OCI-LY7 (cell line): ENCODE results near the gene MEGF6. TPM values are rescaled to one million over a fixed set of nuclear protein-coding genes. Genes with fewer than 3 reads are reported as not detected.

Experiments used
- BruUV-seq: library from RNA; stranded (reverse); fragments of 400-500 nt; replicated peaks from 2 replicates; lab custom pipeline; 2021; lab: Mats Ljungman, UMichigan
- CTCF ChIA-PET: fragments of 300-600 bp; sonication (Branson Sonifier 250); formaldehyde crosslinking; loops from one replicate; lab custom pipeline; 2022; ENCODE audit warnings: antibody characterized with exemption; ENCODE audit not compliant: unreplicated experiment; lab: Charles Lee
- POLR2A ChIA-PET: fragments of 300-600 bp; sonication (Branson Sonifier 250); formaldehyde crosslinking; loops from one replicate; lab custom pipeline; 2022; ENCODE audit warnings: antibody characterized with exemption; lab: Charles Lee
- DNase-seq: peaks from one replicate; pipeline ENCODE4 v3.0.0-alpha.2; 2015; ENCODE audit warnings: low spot score
- H2AFZ ChIP-seq: fragments of 200-600 bp; sonication (generic), shearing (Covaris generic); 2 replicates; pipeline ENCODE4 v1.6.1; 2014; ENCODE audit warnings: mild to moderate bottlenecking, antibody characterized with exemption, low read length, moderate library complexity
- H3K27ac ChIP-seq: fragments of 200-600 bp; sonication (generic); 2 replicates; pipeline ENCODE4 v1.5.1; 2014; ENCODE audit warnings: mixed run types, low read depth, mild to moderate bottlenecking, moderate library complexity, low read length, inconsistent platforms; ENCODE audit not compliant: poor library complexity, severe bottlenecking
- H3K36me3 ChIP-seq: fragments of 200-600 bp; sonication (generic); 2 replicates; pipeline ENCODE4 v1.6.1; 2014; ENCODE audit warnings: mild to moderate bottlenecking, antibody characterized with exemption, low read length, moderate library complexity, mixed read lengths; ENCODE audit not compliant: insufficient read depth
- H3K4me1 ChIP-seq: fragments of 200-600 bp; sonication (generic); 2 replicates; pipeline ENCODE4 v1.5.1; 2014; ENCODE audit warnings: mild to moderate bottlenecking, low read length; ENCODE audit not compliant: insufficient read depth, poor library complexity, severe bottlenecking
- H3K4me2 ChIP-seq: fragments of 200-600 bp; sonication (generic); 2 replicates; pipeline ENCODE4 v1.6.1; 2014; ENCODE audit warnings: mild to moderate bottlenecking, low read length
- H3K4me3 ChIP-seq: fragments of 200-600 bp; sonication (generic); 2 replicates; pipeline ENCODE4 v1.5.1; 2014; ENCODE audit warnings: mild to moderate bottlenecking, low read depth, low read length; ENCODE audit not compliant: poor library complexity, severe bottlenecking
- H3K79me2 ChIP-seq: fragments of 200-600 bp; sonication (generic); 2 replicates; pipeline ENCODE4 v1.6.1; 2016; ENCODE audit warnings: low read depth, mild to moderate bottlenecking, low read length, moderate library complexity, mixed read lengths; ENCODE audit not compliant: insufficient read depth
- H3K9me2 ChIP-seq: fragments of 200-600 bp; sonication (generic); 2 replicates; pipeline ENCODE4 v1.6.1; 2016; ENCODE audit warnings: mild to moderate bottlenecking, low read length, mixed read lengths; ENCODE audit not compliant: insufficient read depth
- H3K9me3 ChIP-seq: fragments of 200-600 bp; sonication (generic); 2 replicates; pipeline ENCODE4 v1.6.1; 2014; ENCODE audit warnings: mild to moderate bottlenecking, mixed run types, low read length, mixed read lengths
- H4K20me1 ChIP-seq: fragments of 200-600 bp; sonication (generic); 2 replicates; pipeline ENCODE4 v1.6.1; 2014; ENCODE audit warnings: mild to moderate bottlenecking, antibody characterized with exemption, low read length, moderate library complexity, mixed read lengths; ENCODE audit not compliant: insufficient read depth
- CTCF ChIP-seq: fragments of 200-600 bp; sonication (generic); conservative IDR thresholded peaks from 2 replicates; pipeline ENCODE4 v1.5.1; 2014; ENCODE audit warnings: mild to moderate bottlenecking, antibody characterized with exemption, low read length, moderate library complexity, mixed read lengths
- EZH2phosphoT487 ChIP-seq: fragments of 200-600 bp; sonication (generic); IDR thresholded peaks from 2 replicates; pipeline ENCODE4 v1.6.1; 2018; ENCODE audit warnings: low read depth, borderline replicate concordance, mild to moderate bottlenecking, mixed run types, antibody characterized with exemption, low read length, moderate library complexity, mixed read lengths
- intact Hi-C: fragments of 100-400 bp; cut with micrococcal nuclease; formaldehyde crosslinking; loops from one replicate; pipeline ENCODE4 v1.10.0; 2022; ENCODE audit not compliant: unreplicated experiment
- total RNA-seq, 2 experiments: library from RNA; depleted of rRNA in 1 of 2; stranded (reverse); fragments of >200 nt in 1 of 2; shearing (Covaris generic) in 1 of 2; gene quantifications; 2 replicates each; pipeline ENCODE4 v1.2.3, GENCODE V29; 2014 to 2022

Gene MEGF6
- total RNA-seq, 2 experiments from 2014 or later: 0.15 to 0.32 TPM

GRCh38 chr1:3632716-3633343 lies 21.5 kb upstream of the MEGF6 start:
- intact Hi-C loops: no loop called here
- H3K79me2 ChIP-seq: no peaks in the 10 kb centered on the region
- BruUV-seq: no TSS peak
- H3K4me2 ChIP-seq: no peak overlapping the region
- H3K4me1 ChIP-seq: no peaks in the 10 kb centered on the region
- no peak overlapping the region for H2AFZ ChIP-seq
- no peaks in the 10 kb centered on the region for H3K9me3 ChIP-seq
- no peaks in the 10 kb centered on the region for H3K9me2 ChIP-seq
- TF ChIP-seq CTCF: no peak
- TF ChIP-seq EZH2phosphoT487: no peak
- POLR2A ChIA-PET: no interaction called here
- no peak overlapping the region for H3K4me3 ChIP-seq
- H3K27ac ChIP-seq: no peak overlapping the region
- no peaks in the 10 kb centered on the region for H4K20me1 ChIP-seq
- CTCF ChIA-PET: no interaction called here
- DNase-seq: no peak
- peaks cover 55% of the 10 kb centered on the region for H3K36me3 ChIP-seq

- no peak for TF ChIP-seq CTCF
- TF ChIP-seq EZH2phosphoT487: no peak
- POLR2A ChIA-PET: no interaction called here
These were observed 21.0 kb upstream of the MEGF6 start for GRCh38 chr1:3632298-3632697.

More at GRCh38 chr1:3632298-3632697, 21.0 kb upstream of the MEGF6 start:
- no peaks in the 10 kb centered on the region for H4K20me1 ChIP-seq
- no peak overlapping the region for H3K27ac ChIP-seq
- H3K9me3 ChIP-seq: no peaks in the 10 kb centered on the region
- H2AFZ ChIP-seq: no peak overlapping the region
- intact Hi-C loops: no loop called here
- H3K79me2 ChIP-seq: no peaks in the 10 kb centered on the region
- H3K36me3 ChIP-seq: peaks cover 55% of the 10 kb centered on the region
- H3K4me1 ChIP-seq: no peaks in the 10 kb centered on the region
- no peak overlapping the region for H3K4me2 ChIP-seq
- CTCF ChIA-PET: no interaction called here
- no peak overlapping the region for H3K4me3 ChIP-seq
- DNase-seq: no peak
- BruUV-seq: no TSS peak
- H3K9me2 ChIP-seq: no peaks in the 10 kb centered on the region
